GM23338 (cell line): ENCODE results near the gene TDP2.

Source experiments
- CTCF ChIP-seq, 2 experiments: fragments of 200-600 bp in 1 of 2; sonication (generic) in 1 of 2; conservative IDR thresholded peaks; 2 replicates each; pipeline versions ENCODE4 v1.5.1 to v1.6.1; 2016 to 2017; ENCODE audit warnings: antibody characterized with exemption in 2 of 2, low read depth in 2 of 2, mild to moderate bottlenecking in 2 of 2, moderate library complexity in 1 of 2
- ETS1 ChIP-seq: IDR thresholded peaks from 2 replicates; pipeline ENCODE4 v1.6.1; 2016; ENCODE audit warnings: antibody characterized with exemption
- EZH2phosphoT487 ChIP-seq: fragments of 200-600 bp; sonication (generic); IDR thresholded peaks from one replicate; pipeline ENCODE4 v1.8.1; 2018; ENCODE audit warnings: antibody characterized with exemption; ENCODE audit not compliant: unreplicated experiment

- TF ChIP-seq CTCF (conservative IDR thresholded peaks at IDR 0.05; ENCODE audit: low read depth in 2 of 2) (no peak), ETS1 (no peak), EZH2phosphoT487 (no peak)
These were observed 22.3 kb downstream of the TDP2 start for GRCh38 chr6:24644377-24644776.
